ENCODE results near the gene SLC43A2. TPM values are rescaled to one million over a fixed set of nuclear protein-coding genes. Genes with fewer than 3 reads are reported as not detected.

The SLC43A2 gene
- polyA plus RNA-seq, 12 donors: 1.9 to 11.1 (median 4.0) TPM; not detected in 1

DNA sequence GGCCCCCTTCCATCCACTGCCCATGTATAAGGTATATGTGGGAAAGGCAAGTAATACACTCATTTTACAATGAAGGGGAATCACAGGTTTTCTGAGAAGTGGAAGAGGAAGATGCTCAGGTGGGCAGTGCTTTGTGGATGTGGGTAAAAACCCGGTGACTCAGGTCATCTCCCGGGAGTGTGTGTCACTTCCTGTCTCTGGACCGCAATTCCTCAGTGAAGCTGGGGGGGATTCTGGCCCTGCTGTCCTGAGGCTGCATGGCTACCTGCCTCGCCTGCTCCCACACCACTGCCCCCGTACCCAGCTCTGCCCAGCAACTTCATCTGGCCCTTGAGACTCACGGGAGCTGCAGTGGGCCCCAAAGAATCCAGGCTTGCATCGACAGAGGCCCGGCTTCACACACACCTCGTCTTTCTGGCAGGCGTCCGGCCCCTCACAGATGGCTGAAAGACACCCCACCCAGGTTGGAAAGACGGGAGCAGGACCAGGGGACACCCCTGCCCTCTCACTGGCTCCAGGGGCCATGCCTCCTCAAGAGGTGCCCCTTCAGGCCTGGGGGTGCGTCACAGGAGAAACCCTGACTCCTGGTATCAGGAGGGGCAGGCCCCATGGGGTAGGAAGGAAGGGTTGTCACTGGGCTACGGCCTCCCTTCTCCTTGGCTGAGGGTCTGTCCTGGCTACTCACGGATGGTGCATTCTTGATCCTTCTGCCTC lies 16.0 kb upstream of the SLC43A2 start:
- DNase-seq: no peak

- no peak for DNase-seq
These were observed 15.4 kb upstream of the SLC43A2 start for GRCh38 chr17:1643999-1644492.

- no peak for DNase-seq
These were observed 14.8 kb upstream of the SLC43A2 start for GRCh38 chr17:1643293-1643998.

DNA sequence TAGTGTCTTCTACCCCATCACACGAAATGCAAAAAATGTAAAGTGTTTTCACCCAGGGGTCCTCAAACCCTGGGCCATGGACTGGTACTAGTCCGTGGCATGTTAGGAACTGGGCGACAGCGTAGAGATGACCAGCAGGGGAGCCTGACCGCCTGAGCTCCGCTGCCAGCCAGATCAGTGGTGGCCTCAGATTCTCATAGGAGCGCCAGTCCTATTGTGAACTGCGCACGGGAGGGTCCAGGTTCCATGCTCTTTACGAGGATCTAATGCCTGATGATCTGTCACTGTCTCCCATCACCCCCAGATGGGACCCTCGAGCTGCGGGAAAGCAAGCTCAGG lies 12.4 kb upstream of the SLC43A2 start:
- DNase-seq: no peak

GRCh38 chr17:1640329-1641064 lies 11.9 kb upstream of the SLC43A2 start:
- DNase-seq: no peak

DNA sequence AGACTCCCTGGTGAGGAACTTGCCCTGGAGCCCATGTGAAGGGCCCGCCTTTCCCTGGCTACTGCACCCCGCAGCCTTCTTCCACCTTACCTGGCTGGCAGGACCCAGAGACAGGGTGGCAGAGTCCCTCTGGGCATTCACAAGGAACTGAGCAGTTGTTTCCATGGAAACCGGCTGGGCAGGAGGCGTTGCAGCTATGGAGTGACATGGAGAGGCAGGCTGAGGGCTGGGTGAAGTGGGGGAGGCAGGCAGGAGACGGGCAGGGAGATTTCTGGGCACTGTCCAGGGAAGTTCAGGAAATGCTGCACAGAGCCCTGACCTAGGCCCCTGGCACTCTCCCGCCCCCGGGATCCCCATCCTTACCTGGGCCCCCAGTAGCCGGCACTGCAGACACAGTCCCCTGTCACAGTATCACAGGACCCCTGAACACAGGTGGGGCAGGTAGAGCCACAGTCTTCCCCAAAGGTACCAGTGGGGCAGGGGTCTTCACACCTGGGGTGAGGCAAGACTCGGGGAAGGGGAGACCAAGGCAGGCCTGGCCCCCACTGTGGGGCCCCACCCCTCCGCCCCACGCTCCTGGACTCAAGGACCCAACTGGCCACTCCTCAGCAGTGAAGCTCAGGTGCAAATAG lies 11.0 kb upstream of the SLC43A2 start:
- no peak for DNase-seq

- DNase-seq: no peak
These were observed 10.1 kb upstream of the SLC43A2 start for GRCh38 chr17:1638624-1639300.

GRCh38 chr17:1638171-1638590 lies 9.5 kb upstream of the SLC43A2 start:
- DNase-seq: no peak

DNA sequence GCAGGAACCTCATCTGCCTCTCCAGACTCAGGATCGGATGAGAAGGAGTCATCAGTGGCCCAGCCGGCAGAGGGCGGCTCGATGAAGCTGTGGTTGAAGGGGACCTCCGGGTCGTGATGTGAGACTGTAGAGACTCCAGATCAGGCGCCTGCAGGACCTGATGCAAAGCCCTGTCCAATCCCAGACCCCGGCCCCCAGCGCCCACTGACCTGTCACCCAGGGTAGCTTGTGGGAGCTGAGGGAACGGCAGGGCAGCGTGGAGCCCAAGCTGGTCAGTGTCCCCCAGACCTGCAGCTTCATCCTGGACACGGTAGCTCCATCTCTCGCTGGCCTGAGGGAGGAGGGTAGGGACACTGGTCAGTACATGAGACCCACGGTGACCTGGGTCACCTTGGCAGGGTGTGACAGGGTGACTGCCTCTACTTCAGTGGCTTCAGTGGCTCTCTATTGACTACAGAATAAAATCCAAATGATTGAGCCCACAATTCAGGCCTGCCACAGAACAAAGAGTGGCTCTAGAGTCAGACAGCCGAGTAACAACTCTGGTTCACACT lies 8.2 kb upstream of the SLC43A2 start:
- DNase-seq: no peak

GRCh38 chr17:1635675-1636465 lies 7.2 kb upstream of the SLC43A2 start:
- DNase-seq: no peak

- DNase-seq: no peak
These were observed 6.4 kb upstream of the SLC43A2 start for GRCh38 chr17:1634841-1635650.

- DNase-seq: no peak
These were observed 2.0 kb upstream of the SLC43A2 start for GRCh38 chr17:1630662-1631061.

DNA sequence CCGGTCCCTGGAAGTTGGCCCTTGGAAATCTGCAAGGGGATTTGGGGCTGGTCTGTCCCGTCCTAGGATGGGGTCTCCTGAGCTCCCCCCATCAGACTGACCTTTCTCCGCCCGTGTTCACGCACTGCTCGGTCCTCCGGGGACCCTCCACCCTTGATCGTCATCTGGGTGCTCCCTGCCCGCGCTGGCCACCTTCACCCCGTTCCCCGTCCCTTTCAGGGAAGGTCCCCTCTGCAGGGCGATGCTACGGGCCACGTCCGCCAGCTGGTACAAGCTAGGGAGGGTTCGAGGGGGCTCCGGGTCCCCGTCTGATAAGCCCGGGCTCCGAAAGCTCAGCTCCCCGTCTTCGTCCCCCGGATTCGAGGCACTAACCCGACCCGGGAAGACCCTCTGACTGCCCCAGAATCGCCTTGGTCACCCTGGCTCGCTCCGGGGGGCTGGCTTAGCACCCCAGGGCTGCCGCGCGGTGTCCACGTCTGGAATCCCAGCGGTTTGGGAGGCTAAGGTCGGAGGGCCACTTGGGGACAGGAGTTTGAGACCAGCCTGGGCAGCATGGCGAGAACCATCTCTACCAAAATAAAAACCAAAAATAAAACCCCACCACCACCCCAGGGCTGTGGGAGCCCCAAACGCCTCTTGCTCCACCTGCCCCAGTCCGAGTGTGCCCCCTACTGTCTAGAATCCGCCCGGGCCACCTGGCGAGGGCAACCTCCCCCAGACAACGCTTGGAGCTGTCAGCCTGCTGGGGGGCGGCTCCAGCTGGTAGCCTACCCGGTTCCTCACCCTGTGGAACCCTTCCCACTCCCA lies 1.1 kb upstream of the SLC43A2 start:
- DNase-seq: no peak

DNA sequence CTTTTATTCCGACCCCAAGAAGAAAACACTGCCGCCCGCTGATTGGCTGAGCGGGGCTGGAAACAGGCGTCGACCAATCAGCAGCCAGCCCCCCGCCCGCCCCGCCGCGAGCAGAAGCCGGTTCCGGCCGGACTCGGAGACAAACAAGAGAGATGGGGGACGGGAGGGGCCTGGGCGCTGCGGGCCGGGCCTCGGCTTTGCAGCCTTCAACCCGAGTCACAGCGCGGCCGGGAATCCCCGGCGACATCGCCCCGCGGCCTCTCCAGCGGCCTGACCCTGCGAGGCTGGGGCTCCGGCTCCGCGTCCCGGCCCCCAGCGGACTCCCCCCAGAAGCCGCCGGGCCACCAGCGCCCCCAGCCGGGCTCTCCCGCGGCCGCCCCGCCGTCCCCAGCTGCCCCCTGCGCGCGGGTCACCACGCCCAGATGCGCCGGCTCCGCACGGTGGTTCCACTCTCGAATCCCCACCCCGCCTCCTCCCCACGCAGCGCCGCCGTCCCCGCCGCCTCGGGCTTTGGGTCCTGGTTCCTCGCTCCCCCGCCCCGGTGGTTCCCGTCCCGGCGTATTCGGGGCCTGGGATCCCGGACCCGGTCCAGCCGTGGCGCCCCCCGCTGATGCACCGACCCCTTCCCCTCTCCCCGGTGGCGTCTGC lies 346 bp upstream of the SLC43A2 start:
- DNase-seq: peak; percentile 89

GRCh38 chr17:1627182-1627981 lies 1.3 kb downstream of the SLC43A2 start:
- DNase-seq: no peak

DNA sequence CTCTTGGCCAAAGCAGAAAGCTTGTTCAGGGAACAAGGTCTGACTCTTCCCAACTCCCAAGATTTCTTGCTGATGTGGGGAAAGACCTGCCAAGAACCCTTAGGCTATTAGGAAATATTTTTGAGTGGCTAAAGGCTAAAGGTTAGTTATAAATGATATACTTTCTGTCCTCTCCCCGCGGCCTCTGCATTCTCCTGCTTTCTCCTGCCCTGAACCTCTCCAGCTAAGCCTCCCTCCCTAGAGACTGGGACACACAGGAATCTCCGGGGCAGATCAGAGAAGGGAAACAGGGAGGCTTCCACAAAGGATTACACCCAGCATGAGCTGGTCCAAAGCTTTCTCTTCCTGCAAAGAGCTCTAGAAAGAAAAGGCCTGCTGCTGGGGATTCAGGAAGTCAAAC lies 2.3 kb downstream of the SLC43A2 start:
- no peak for DNase-seq

GRCh38 chr17:1625581-1625980 lies 3.1 kb downstream of the SLC43A2 start:
- no peak for DNase-seq
